CD4-positive, alpha-beta T cell treated with Interleukin-10 for 1 hour (primary cell): ENCODE results near the gene BBS7.

ENCODE experiments used
- DNase-seq: peaks from one replicate; pipeline ENCODE4 v3.0.0-alpha.2; 2020

Gene BBS7

GRCh38 chr4:121824950-121825349, 45.3 kb downstream of the BBS7 start:
- no peak for DNase-seq

GRCh38 chr4:121824171-121824527, 46.1 kb downstream of the BBS7 start:
- DNase-seq = no peak

- peak; percentile 96 for DNase-seq
These were observed 46.6 kb downstream of the BBS7 start, which contains the start of gene CCNA2 for GRCh38 chr4:121823505-121824170. TSS of gene CCNA2 (minus strand) at chr4:121823883. CDS start at chr4:121823628, 255 bp downstream.

GRCh38 chr4:121822796-121823504, 47.3 kb downstream of the BBS7 start:
- DNase-seq = peak; percentile 48

GRCh38 chr4:121822047-121822446, 48.2 kb downstream of the BBS7 start:
- DNase-seq = no peak

- DNase-seq = no peak
These were observed 50.9 kb downstream of the BBS7 start for GRCh38 chr4:121819216-121819965.

GRCh38 chr4:121818215-121818614, 52.1 kb downstream of the BBS7 start:
- DNase-seq = no peak

- DNase-seq = no peak
These were observed 52.6 kb downstream of the BBS7 start for GRCh38 chr4:121817701-121818100.

GRCh38 chr4:121817006-121817405, 53.3 kb downstream of the BBS7 start:
- no peak for DNase-seq

GRCh38 chr4:121814756-121815155, 55.5 kb downstream of the BBS7 start:
- no peak for DNase-seq

- no peak for DNase-seq
These were observed 59.2 kb downstream of the BBS7 start for GRCh38 chr4:121811122-121811521.

- DNase-seq = no peak
These were observed 63.9 kb downstream of the BBS7 start for GRCh38 chr4:121806411-121806810.

GRCh38 chr4:121801715-121802075, 68.6 kb downstream of the BBS7 start:
- no peak for DNase-seq

GRCh38 chr4:121800961-121801714, 69.1 kb downstream of the BBS7 start, which contains the start of gene EXOSC9:
TSS of gene EXOSC9 (plus strand) at chr4:121801323. CDS start at chr4:121801425, 102 bp downstream.
- DNase-seq = peak; percentile 96

GRCh38 chr4:121800638-121800960, 69.7 kb downstream of the BBS7 start:
- no peak for DNase-seq

GRCh38 chr4:121799867-121800501, 70.3 kb downstream of the BBS7 start:
- no peak for DNase-seq

- DNase-seq = no peak
These were observed 71.0 kb downstream of the BBS7 start for GRCh38 chr4:121799208-121799823.

- DNase-seq = no peak
These were observed 74.0 kb downstream of the BBS7 start for GRCh38 chr4:121796283-121796682.

GRCh38 chr4:121794505-121795188, 75.6 kb downstream of the BBS7 start:
- DNase-seq = no peak

- no peak for DNase-seq
These were observed 77.3 kb downstream of the BBS7 start for GRCh38 chr4:121792966-121793365.

GRCh38 chr4:121791481-121791880, 78.8 kb downstream of the BBS7 start:
- DNase-seq = no peak

- DNase-seq = no peak
These were observed 79.3 kb downstream of the BBS7 start for GRCh38 chr4:121790976-121791375.
